Fibroblast of pulmonary artery (primary cell): ENCODE data around the gene AKAP5.

Experiments
- DNase-seq: peaks from one replicate; pipeline ENCODE4 v3.0.0-alpha.2; 2010; ENCODE audit warnings: low read depth
- H3K4me3 ChIP-seq: replicated peaks from 2 replicates; pipeline ENCODE4 v1.5.1; 2011; ENCODE audit warnings: low read depth, mild to moderate bottlenecking, control low read depth, low read length, moderate library complexity
- CTCF ChIP-seq: IDR thresholded peaks from 2 replicates; pipeline ENCODE4 v1.5.1; 2011; ENCODE audit warnings: mild to moderate bottlenecking, control low read depth, low read length, inconsistent platforms; ENCODE audit errors: missing control alignments

Gene AKAP5, protein sequence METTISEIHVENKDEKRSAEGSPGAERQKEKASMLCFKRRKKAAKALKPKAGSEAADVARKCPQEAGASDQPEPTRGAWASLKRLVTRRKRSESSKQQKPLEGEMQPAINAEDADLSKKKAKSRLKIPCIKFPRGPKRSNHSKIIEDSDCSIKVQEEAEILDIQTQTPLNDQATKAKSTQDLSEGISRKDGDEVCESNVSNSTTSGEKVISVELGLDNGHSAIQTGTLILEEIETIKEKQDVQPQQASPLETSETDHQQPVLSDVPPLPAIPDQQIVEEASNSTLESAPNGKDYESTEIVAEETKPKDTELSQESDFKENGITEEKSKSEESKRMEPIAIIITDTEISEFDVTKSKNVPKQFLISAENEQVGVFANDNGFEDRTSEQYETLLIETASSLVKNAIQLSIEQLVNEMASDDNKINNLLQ

GRCh38 chr14:64465191-64465822 is at the start of gene AKAP5:
AKAP5 (plus strand) TSS chr14:64465499; CDS start chr14:64468395, 2,896 bp downstream.
- no peak for TF ChIP-seq CTCF
- no peak for DNase-seq
- H3K4me3 ChIP-seq = peak within 1 kb of the TSS; percentile 70

GRCh38 chr14:64416348-64416932 is 48.9 kb upstream of the AKAP5 start:
- H3K4me3 ChIP-seq = no peak overlapping the region
- no peak for DNase-seq
- TF ChIP-seq CTCF = no peak

DNA sequence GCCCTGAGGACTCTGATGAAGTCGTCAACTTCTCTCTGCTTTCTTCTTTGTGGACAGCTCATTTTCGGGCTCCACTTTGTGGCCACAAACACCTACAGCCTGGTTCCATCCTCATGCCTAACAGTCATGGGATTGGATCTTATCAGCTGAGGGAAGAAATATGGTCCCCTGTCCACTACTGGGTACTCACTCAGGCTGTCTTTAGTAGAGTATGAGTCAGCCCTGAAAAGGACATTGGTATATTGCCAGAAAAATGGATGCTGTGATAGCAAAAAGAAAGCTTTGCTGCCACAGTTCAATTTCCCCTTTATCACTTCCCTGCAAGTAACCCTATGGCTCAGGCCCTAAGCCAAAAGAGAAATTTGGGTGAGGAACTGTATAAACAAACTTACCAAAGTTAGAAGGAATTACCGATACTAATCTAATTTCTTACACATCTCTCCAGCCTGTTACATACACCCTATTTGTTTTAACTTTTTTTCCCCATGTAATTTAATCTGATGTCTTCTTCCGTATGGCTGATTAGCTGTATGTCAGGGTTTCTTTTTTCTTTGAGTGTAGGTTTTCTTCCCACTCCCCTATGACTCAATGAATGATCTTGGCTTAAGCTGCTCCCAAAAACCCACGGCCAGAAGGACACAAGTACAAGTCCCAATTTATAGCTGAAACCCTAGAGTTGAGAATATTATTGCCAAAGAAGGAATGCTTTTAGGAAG is 48.1 kb upstream of the AKAP5 start:
- DNase-seq = peak; percentile 41
- no peak for TF ChIP-seq CTCF
- H3K4me3 ChIP-seq = no peak overlapping the region

- no peak for DNase-seq
- no peak overlapping the region for H3K4me3 ChIP-seq
- TF ChIP-seq CTCF = no peak
Measured at GRCh38 chr14:64417771-64418125, 47.6 kb upstream of the AKAP5 start.

- no peak overlapping the region for H3K4me3 ChIP-seq
- DNase-seq = no peak
- TF ChIP-seq CTCF = no peak
Measured at GRCh38 chr14:64419003-64419402, 46.3 kb upstream of the AKAP5 start.

GRCh38 chr14:64421166-64421565 is 44.1 kb upstream of the AKAP5 start:
- DNase-seq = peak; percentile 83
- no peak overlapping the region for H3K4me3 ChIP-seq
- no peak for TF ChIP-seq CTCF
